ENCODE results near the gene RUNDC3A. TPM values are rescaled to one million over a fixed set of nuclear protein-coding genes. Genes with fewer than 3 reads are reported as not detected.

RUNDC3A gene
- total and polyA plus RNA-seq, 2 of the 13 experiments (the other 11 are each of a cell fraction or from before 2014, with no cell fraction given), result 0.25 TPM; not detected in 1

- TF ChIP-seq MAZ (IDR thresholded peaks at IDR 0.05; ENCODE audit: borderline replicate concordance, low read depth, low read length), result peak; percentile 93
- 0 out of 2 replicates have a peak, but pooled peaks have one; percentile 9 for TF ChIP-seq MAZ (CRISPR knock-in tag; IDR thresholded peaks at IDR 0.05; ENCODE audit: low read depth)
- peak; percentile 80 for TF ChIP-seq CREB1 (IDR thresholded peaks at IDR 0.05)
- peak; percentile 86 for TF ChIP-seq CREB1 (CRISPR knock-in tag; IDR thresholded peaks at IDR 0.05)
- peak; percentile 94 for TF ChIP-seq YEATS2 (CRISPR knock-in tag; IDR thresholded peaks at IDR 0.05; ENCODE audit: borderline replicate concordance)
- TF ChIP-seq SYNCRIP (IDR thresholded peaks at IDR 0.05; ENCODE audit: insufficient read depth, low read depth, low read length), result no peak
- peak; percentile 20; the same call in 1 of the 2 replicates for TF ChIP-seq GMEB2 (CRISPR knock-in tag; IDR thresholded peaks at IDR 0.05; ENCODE audit: low read depth)
- TF ChIP-seq LCORL (IDR thresholded peaks at IDR 0.05), result no peak
- TF ChIP-seq LCORL (CRISPR knock-in tag; IDR thresholded peaks at IDR 0.05), result peak; percentile 39; the same call in 1 of the 2 replicates
- TF ChIP-seq CENPT (CRISPR knock-in tag; IDR thresholded peaks at IDR 0.05; ENCODE audit: low read depth), result 0 out of 2 replicates have a peak, but pooled peaks have one; percentile 67
- TF ChIP-seq TCF12 (IDR thresholded peaks at IDR 0.05), result no peak
- TF ChIP-seq TCF12 (CRISPR knock-in tag; IDR thresholded peaks at IDR 0.05), result 0 out of 2 replicates have a peak, but pooled peaks have one; percentile 77
- peak; percentile 92; the same call in 1 of the 2 replicates for TF ChIP-seq ZNF788 (CRISPR knock-in tag; IDR thresholded peaks at IDR 0.05; ENCODE audit: borderline replicate concordance)
- peak; percentile 87 for TF ChIP-seq ZNF350 (CRISPR knock-in tag; IDR thresholded peaks at IDR 0.05; ENCODE audit: borderline replicate concordance, low read depth)
- TF ChIP-seq ARID5B (CRISPR knock-in tag; IDR thresholded peaks at IDR 0.05), result peak; percentile 68
- TF ChIP-seq CBX1 (IDR thresholded peaks at IDR 0.05; ENCODE audit: low read depth), result peak; percentile 88
- TF ChIP-seq ZNF275 (CRISPR knock-in tag; IDR thresholded peaks at IDR 0.05; ENCODE audit: borderline replicate concordance), result peak; percentile 46; the same call in 1 of the 2 replicates
- peak; percentile 17; the same call in 1 of the 2 replicates for TF ChIP-seq RXRA (CRISPR knock-in tag; IDR thresholded peaks at IDR 0.05)
- TF ChIP-seq ZBTB33 (CRISPR knock-in tag; IDR thresholded peaks at IDR 0.05), result peak; percentile 59; the same call in 1 of the 2 replicates
- peak; percentile 80 for TF ChIP-seq ELF1 (CRISPR knock-in tag; IDR thresholded peaks at IDR 0.05)
- TF ChIP-seq SP140L (CRISPR knock-in tag; IDR thresholded peaks at IDR 0.05; ENCODE audit: borderline replicate concordance), result no peak
- peak; percentile 25 for TF ChIP-seq U2AF1 (optimal IDR thresholded peaks at IDR 0.05; ENCODE audit: low read depth, low read length)
- peak; percentile 95 for TF ChIP-seq POLR2AphosphoS5 (IDR thresholded peaks at IDR 0.05; ENCODE audit: low read depth, low read length)
These were observed 36.6 kb downstream of the RUNDC3A start, which contains the start of gene GRN (continued) for GRCh38 chr17:44344939-44345453.
